PFSK-1 (cell line): ENCODE measurements around the gene CTNND2.

Experiments
- FOXP2 ChIP-seq: optimal IDR thresholded peaks from 2 replicates; pipeline ENCODE3; 2011; ENCODE audit warnings: borderline replicate concordance, control low read depth, inconsistent platforms; ENCODE audit not compliant: insufficient read depth; ENCODE audit errors: extremely low read length, extremely low read depth
- POLR2AphosphoS5 ChIP-seq: IDR thresholded peaks from 2 replicates; pipeline ENCODE4 v1.6.1; 2012; ENCODE audit warnings: low read depth, mild to moderate bottlenecking, control low read depth, low read length, moderate library complexity
- SIN3A ChIP-seq: IDR thresholded peaks from 2 replicates; pipeline ENCODE4 v1.6.1; 2012; ENCODE audit warnings: mild to moderate bottlenecking, low read length, moderate library complexity, borderline replicate concordance; ENCODE audit not compliant: insufficient read depth
- TAF1 ChIP-seq: IDR thresholded peaks from 2 replicates; pipeline ENCODE4 v1.6.1; 2012; ENCODE audit warnings: low read length, control low read depth, borderline replicate concordance; ENCODE audit not compliant: insufficient read depth
- TF ChIP-seq, protein P1 (sequence below), 2 experiments: IDR thresholded peaks; 2 replicates each; pipeline versions ENCODE4 v1.6.1 to v1.8.0; 2011 to 2012; ENCODE audit warnings: low read depth in 2 of 2, low read length in 2 of 2, control low read depth in 1 of 2, inconsistent platforms in 1 of 2, mild to moderate bottlenecking in 1 of 2, moderate library complexity in 1 of 2; ENCODE audit not compliant: insufficient read depth in 1 of 2

The CTNND2 gene

GRCh38 chr5:11305245-11305644 is 599.0 kb downstream of the CTNND2 start:
- TF ChIP-seq POLR2AphosphoS5 (no peak), FOXP2 (no peak), TAF1 (no peak), SIN3A (no peak)
- TF ChIP-seq, protein P1, sequence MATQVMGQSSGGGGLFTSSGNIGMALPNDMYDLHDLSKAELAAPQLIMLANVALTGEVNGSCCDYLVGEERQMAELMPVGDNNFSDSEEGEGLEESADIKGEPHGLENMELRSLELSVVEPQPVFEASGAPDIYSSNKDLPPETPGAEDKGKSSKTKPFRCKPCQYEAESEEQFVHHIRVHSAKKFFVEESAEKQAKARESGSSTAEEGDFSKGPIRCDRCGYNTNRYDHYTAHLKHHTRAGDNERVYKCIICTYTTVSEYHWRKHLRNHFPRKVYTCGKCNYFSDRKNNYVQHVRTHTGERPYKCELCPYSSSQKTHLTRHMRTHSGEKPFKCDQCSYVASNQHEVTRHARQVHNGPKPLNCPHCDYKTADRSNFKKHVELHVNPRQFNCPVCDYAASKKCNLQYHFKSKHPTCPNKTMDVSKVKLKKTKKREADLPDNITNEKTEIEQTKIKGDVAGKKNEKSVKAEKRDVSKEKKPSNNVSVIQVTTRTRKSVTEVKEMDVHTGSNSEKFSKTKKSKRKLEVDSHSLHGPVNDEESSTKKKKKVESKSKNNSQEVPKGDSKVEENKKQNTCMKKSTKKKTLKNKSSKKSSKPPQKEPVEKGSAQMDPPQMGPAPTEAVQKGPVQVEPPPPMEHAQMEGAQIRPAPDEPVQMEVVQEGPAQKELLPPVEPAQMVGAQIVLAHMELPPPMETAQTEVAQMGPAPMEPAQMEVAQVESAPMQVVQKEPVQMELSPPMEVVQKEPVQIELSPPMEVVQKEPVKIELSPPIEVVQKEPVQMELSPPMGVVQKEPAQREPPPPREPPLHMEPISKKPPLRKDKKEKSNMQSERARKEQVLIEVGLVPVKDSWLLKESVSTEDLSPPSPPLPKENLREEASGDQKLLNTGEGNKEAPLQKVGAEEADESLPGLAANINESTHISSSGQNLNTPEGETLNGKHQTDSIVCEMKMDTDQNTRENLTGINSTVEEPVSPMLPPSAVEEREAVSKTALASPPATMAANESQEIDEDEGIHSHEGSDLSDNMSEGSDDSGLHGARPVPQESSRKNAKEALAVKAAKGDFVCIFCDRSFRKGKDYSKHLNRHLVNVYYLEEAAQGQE (IDR thresholded peaks at IDR 0.05; ENCODE audit: insufficient read depth in 1 of 2, low read depth in 2 of 2, low read length in 2 of 2) = no peak

DNA sequence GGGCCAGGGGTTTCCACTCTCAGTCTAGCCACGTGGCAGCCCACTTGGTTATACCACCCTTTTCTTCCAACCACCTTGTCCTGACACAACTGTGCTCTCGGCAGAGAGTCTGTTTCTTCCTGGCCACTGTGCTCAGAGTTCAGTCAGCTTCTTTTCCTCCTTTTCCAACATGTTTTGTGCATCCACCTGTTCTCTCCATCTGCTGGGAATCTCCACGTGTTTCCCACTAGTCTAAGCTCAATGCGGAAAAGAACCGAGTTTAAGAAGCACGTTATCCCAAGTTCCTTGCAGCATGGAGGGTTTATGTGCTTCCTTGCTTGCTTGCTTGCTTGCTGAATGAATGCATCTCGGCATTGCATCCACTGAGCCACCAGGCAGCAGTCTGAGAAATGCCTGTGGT is 599.6 kb downstream of the CTNND2 start:
- no peak for TF ChIP-seq POLR2AphosphoS5
- TF ChIP-seq FOXP2 = no peak
- TF ChIP-seq, protein P1 (IDR thresholded peaks at IDR 0.05; ENCODE audit: insufficient read depth in 1 of 2, low read depth in 2 of 2, low read length in 2 of 2) = no peak
- no peak for TF ChIP-seq TAF1
- TF ChIP-seq SIN3A = no peak

GRCh38 chr5:11302663-11303062 is 601.6 kb downstream of the CTNND2 start:
- TF ChIP-seq, protein P1 (IDR thresholded peaks at IDR 0.05; ENCODE audit: insufficient read depth in 1 of 2, low read depth in 2 of 2, low read length in 2 of 2) = no peak
- TF ChIP-seq POLR2AphosphoS5 = no peak
- TF ChIP-seq TAF1 = no peak
- TF ChIP-seq SIN3A = no peak
- TF ChIP-seq FOXP2 = no peak

GRCh38 chr5:11301171-11301570 is 603.1 kb downstream of the CTNND2 start:
- TF ChIP-seq FOXP2 (no peak), SIN3A (no peak), TAF1 (no peak), POLR2AphosphoS5 (no peak)
- TF ChIP-seq, protein P1 (IDR thresholded peaks at IDR 0.05; ENCODE audit: insufficient read depth in 1 of 2, low read depth in 2 of 2, low read length in 2 of 2) = no peak

DNA sequence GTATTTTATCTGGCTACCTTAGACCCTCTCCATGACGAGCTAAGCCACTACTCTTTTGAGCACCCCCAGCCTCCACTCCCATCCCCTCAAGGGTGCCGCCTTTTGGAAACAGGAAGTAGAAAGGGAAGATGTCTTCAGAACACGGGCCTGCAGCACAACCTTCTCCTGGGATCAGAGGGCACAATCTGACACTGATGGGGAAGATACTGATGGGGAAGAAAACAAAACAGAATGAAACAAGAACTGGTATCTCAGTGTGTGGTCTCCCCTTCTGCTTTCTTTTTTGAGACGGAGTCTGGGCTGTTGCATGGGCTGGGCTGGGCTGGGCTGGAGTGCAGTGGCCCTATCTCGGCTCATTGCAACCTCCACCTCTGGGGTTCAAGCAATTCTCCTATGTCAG is 603.5 kb downstream of the CTNND2 start:
- no peak for TF ChIP-seq POLR2AphosphoS5
- TF ChIP-seq FOXP2 = no peak
- TF ChIP-seq, protein P1 (IDR thresholded peaks at IDR 0.05; ENCODE audit: insufficient read depth in 1 of 2, low read depth in 2 of 2, low read length in 2 of 2) = no peak
- no peak for TF ChIP-seq TAF1
- TF ChIP-seq SIN3A = no peak
